Keratinocyte (primary cell): ENCODE measurements around the gene B9D1. TPM values are rescaled to one million over a fixed set of nuclear protein-coding genes. Genes with fewer than 3 reads are reported as not detected.

Source experiments
- DNase-seq: peaks from one replicate; pipeline ENCODE4 v3.0.0-alpha.2; 2011; ENCODE audit warnings: low read depth, missing footprints, low spot score
- FAIRE-seq: peaks from 2 replicates; lab custom pipeline; 2011; peaks lifted over from hg19 to GRCh38; lab: Jason Lieb, UNC
- H2AFZ ChIP-seq: 2 replicates; pipeline ENCODE4 v1.6.0; 2012; ENCODE audit warnings: low read length, control low read depth, inconsistent platforms; ENCODE audit not compliant: control insufficient read depth
- H3K27ac ChIP-seq: 2 replicates; pipeline ENCODE4 v1.5.1; 2011; ENCODE audit warnings: low read length; ENCODE audit not compliant: control insufficient read depth, insufficient read depth
- H3K27me3 ChIP-seq: 3 replicates; pipeline ENCODE4 v1.6.0; 2011; ENCODE audit warnings: low read length; ENCODE audit not compliant: control insufficient read depth, insufficient read depth; ENCODE audit errors: extremely low read depth
- H3K36me3 ChIP-seq, 2 experiments: 2 replicates in 1 of 2; 3 replicates in 1 of 2; pipeline ENCODE4 v1.5.1; 2011; ENCODE audit warnings: low read length in 2 of 2, mild to moderate bottlenecking in 1 of 2; ENCODE audit not compliant: control insufficient read depth in 2 of 2, insufficient read depth in 2 of 2; ENCODE audit errors: extremely low read depth in 1 of 2
- H3K4me1 ChIP-seq: 3 replicates; pipeline ENCODE4 v1.5.1; 2011; ENCODE audit warnings: low read length; ENCODE audit not compliant: control insufficient read depth, insufficient read depth; ENCODE audit errors: extremely low read depth
- H3K4me2 ChIP-seq: 3 replicates; pipeline ENCODE4 v1.6.0; 2011; ENCODE audit warnings: low read depth, low read length; ENCODE audit not compliant: control insufficient read depth, insufficient read depth; ENCODE audit errors: extremely low read depth
- H3K4me3 ChIP-seq, 3 experiments: fragments of 200-600 bp in 1 of 3; sonication (generic) in 1 of 3; 2 replicates in 2 of 3; 3 replicates in 1 of 3; pipeline ENCODE4 v1.5.1; 2011 to 2016; ENCODE audit warnings: low read length in 3 of 3, mild to moderate bottlenecking in 3 of 3, control low read depth in 2 of 3, inconsistent platforms in 1 of 3, low read depth in 1 of 3, mixed read lengths in 1 of 3, mixed run types in 1 of 3, moderate library complexity in 1 of 3; ENCODE audit not compliant: control insufficient read depth in 2 of 3, insufficient read depth in 2 of 3; ENCODE audit errors: extremely low read depth in 1 of 3
- H3K79me2 ChIP-seq: 2 replicates; pipeline ENCODE4 v1.6.0; 2012; ENCODE audit warnings: low read length; ENCODE audit not compliant: control insufficient read depth, insufficient read depth
- H3K9ac ChIP-seq: 3 replicates; pipeline ENCODE4 v1.6.0; 2011; ENCODE audit warnings: low read length; ENCODE audit not compliant: control insufficient read depth, insufficient read depth; ENCODE audit errors: extremely low read depth
- H3K9me1 ChIP-seq: 3 replicates; pipeline ENCODE4 v1.6.0; 2011; ENCODE audit warnings: low read length; ENCODE audit not compliant: control insufficient read depth, insufficient read depth; ENCODE audit errors: extremely low read depth
- H3K9me3 ChIP-seq: 2 replicates; pipeline ENCODE4 v1.5.1; 2012; ENCODE audit warnings: low read depth, low read length; ENCODE audit not compliant: control insufficient read depth
- H4K20me1 ChIP-seq: 3 replicates; pipeline ENCODE4 v1.6.0; 2011; ENCODE audit warnings: low read length; ENCODE audit not compliant: control insufficient read depth, insufficient read depth; ENCODE audit errors: extremely low read depth
- EZH2 ChIP-seq: IDR thresholded peaks from one replicate; pipeline ENCODE4 v1.6.1; 2012; ENCODE audit warnings: inconsistent platforms, mild to moderate bottlenecking, low read length, moderate library complexity
- dilution Hi-C: fragments of 300-500 bp; cut with MboI; formaldehyde crosslinking; loops from one replicate; pipeline ENCODE4 v1.7.0; 2020; ENCODE audit warnings: low sequenced_read_pairs; ENCODE audit not compliant: extremely low pct_ligation_motif_present
- polyA plus RNA-seq, 5 experiments: library from polyadenylated mRNA; depleted of rRNA in 3 of 5; stranded (reverse) in 3 of 5; stranded (forward) in 1 of 5; unstranded in 1 of 5; fragments of >200 nt; gene quantifications; 1 replicate in 1 of 5; 2 replicates in 3 of 5; 3 replicates in 1 of 5; pipeline versions ENCODE4 v1.2.1 to v1.2.3, GENCODE V29; 2011 to 2012; ENCODE audit warnings: missing spikeins in 2 of 5, low read depth in 1 of 5, low replicate concordance in 1 of 5
- TF ChIP-seq, protein P1 (sequence below), 3 experiments: IDR thresholded peaks in 1 of 3; conservative IDR thresholded peaks in 1 of 3; optimal IDR thresholded peaks in 1 of 3; 2 replicates in 2 of 3; 3 replicates in 1 of 3; pipeline versions ENCODE3 to v1.5.1; 2011; ENCODE audit warnings: low read length in 3 of 3, mild to moderate bottlenecking in 3 of 3, moderate library complexity in 2 of 3, control low read depth in 1 of 3, inconsistent platforms in 1 of 3; ENCODE audit not compliant: insufficient read depth in 2 of 3; ENCODE audit errors: extremely low read depth in 1 of 3

B9D1 gene
- polyA plus RNA-seq, 1 donor (not counting 4 experiments of a cell fraction or from before 2014, with no cell fraction given), result 30.3 TPM

DNA sequence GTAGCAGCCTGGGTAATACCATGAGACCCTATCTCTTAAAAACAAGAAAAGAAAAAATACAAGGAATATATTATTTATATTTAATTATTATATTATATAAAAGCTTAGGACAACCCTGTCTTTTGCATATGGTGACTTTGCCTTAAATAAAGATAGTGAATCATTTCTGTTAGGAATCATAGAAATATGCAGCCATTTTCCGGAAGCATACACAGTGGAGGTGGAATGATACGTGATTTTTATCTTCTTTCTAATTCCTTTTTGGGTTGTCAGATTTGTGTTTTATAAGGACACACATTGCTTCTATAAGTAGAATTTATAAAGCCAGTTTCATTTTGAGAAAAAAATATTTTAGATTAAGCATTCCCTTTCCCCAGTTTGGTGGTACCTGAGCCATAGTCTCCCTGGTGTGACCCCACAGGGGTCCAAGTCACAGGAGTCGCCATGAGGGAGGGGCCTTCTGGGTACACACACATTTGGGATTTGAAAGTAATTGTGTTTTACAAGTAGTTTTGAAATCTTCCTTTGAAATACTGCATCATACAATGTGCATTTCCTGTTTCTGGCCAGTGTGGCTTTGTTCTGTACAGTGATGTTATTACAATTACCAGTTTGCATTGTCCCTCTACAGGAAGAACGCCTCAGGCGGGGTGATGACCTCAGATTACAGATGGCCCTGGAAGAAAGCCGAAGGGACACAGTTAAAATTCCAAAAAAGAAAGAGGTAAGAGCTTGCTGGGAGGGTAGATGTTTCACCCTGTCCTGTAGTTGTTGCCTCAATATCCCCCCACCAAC is 50.9 kb downstream of the B9D1 start:
- dilution Hi-C loops, result no loop called here
- Histone ChIP-seq H3K79me2 (no peaks in the 10 kb centered on the region), H3K4me1 (peaks cover 30% of the 10 kb centered on the region), H3K9me3 (no peaks in the 10 kb centered on the region), H3K27ac (no peak overlapping the region), H3K9me1 (peaks cover 4% of the 10 kb centered on the region), H3K4me2 (no peak overlapping the region), H3K9ac (no peak overlapping the region), H2AFZ (no peak overlapping the region), H3K27me3 (no peaks in the 10 kb centered on the region), H3K4me3 (no peak overlapping the region), H4K20me1 (no peaks in the 10 kb centered on the region), H3K36me3 (peaks cover 15 to 35% of the 10 kb centered on the region in 2 experiments)
- DNase-seq (no peak), FAIRE-seq (no peak)
- TF ChIP-seq EZH2, result no peak
- TF ChIP-seq, protein P1, sequence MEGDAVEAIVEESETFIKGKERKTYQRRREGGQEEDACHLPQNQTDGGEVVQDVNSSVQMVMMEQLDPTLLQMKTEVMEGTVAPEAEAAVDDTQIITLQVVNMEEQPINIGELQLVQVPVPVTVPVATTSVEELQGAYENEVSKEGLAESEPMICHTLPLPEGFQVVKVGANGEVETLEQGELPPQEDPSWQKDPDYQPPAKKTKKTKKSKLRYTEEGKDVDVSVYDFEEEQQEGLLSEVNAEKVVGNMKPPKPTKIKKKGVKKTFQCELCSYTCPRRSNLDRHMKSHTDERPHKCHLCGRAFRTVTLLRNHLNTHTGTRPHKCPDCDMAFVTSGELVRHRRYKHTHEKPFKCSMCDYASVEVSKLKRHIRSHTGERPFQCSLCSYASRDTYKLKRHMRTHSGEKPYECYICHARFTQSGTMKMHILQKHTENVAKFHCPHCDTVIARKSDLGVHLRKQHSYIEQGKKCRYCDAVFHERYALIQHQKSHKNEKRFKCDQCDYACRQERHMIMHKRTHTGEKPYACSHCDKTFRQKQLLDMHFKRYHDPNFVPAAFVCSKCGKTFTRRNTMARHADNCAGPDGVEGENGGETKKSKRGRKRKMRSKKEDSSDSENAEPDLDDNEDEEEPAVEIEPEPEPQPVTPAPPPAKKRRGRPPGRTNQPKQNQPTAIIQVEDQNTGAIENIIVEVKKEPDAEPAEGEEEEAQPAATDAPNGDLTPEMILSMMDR (optimal IDR thresholded peaks at IDR 0.05 in 1 of 3, IDR thresholded peaks at IDR 0.05 in 1 of 3, conservative IDR thresholded peaks at IDR 0.05 in 1 of 3; ENCODE audit: extremely low read depth in 1 of 3, insufficient read depth in 2 of 3, low read length in 3 of 3), result no peak

DNA sequence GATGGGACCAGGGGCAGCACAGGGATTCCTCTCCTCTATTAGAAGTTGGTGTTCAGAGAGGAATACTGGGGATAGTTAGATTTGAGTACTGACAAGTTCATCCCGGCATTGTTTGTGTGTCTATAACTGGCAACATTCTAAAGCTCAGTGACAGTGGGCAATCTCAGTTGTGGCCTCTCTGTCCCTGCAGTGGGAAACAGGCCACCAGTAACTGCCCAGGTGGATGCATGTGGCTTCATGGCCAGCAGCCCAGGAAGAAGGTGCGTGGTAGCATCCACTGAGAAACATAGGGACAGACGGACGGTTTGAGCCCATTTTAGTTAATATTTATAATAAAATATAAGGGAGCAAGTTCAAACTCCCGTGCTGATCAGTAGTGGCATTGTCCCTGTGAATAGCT is 51.5 kb downstream of the B9D1 start:
- no peak overlapping the region for H2AFZ ChIP-seq
- TF ChIP-seq, protein P1 (optimal IDR thresholded peaks at IDR 0.05 in 1 of 3, IDR thresholded peaks at IDR 0.05 in 1 of 3, conservative IDR thresholded peaks at IDR 0.05 in 1 of 3; ENCODE audit: extremely low read depth in 1 of 3, insufficient read depth in 2 of 3, low read length in 3 of 3), result no peak
- no peak for TF ChIP-seq EZH2
- no peak for DNase-seq

More for the DNA sequence above, 51.5 kb downstream of the B9D1 start:
- Histone ChIP-seq H3K9ac (no peak overlapping the region), H3K27me3 (no peaks in the 10 kb centered on the region), H3K9me3 (no peaks in the 10 kb centered on the region), H3K9me1 (peaks cover 4% of the 10 kb centered on the region), H3K4me1 (peaks cover 30% of the 10 kb centered on the region), H3K79me2 (no peaks in the 10 kb centered on the region), H4K20me1 (no peaks in the 10 kb centered on the region), H3K4me2 (no peak overlapping the region), H3K27ac (no peak overlapping the region), H3K4me3 (no peak overlapping the region), H3K36me3 (peaks cover 15 to 37% of the 10 kb centered on the region in 2 experiments)
- dilution Hi-C loops, result no loop called here
- FAIRE-seq, result no peak
